HG02840 (cell line): Measurements from ENCODE around the gene PCDH12.

Experiments used
- ATAC-seq: cut with Tn5 transposase; IDR thresholded peaks from one replicate; pipeline ENCODE4 v1.9.1; 2021; ENCODE audit warnings: mild to moderate bottlenecking, moderate library complexity, moderate number of reproducible peaks; ENCODE audit not compliant: unreplicated experiment, low FRiP score

Gene PCDH12

GRCh38 chr5:141941307-141941706 lies 16.7 kb downstream of the PCDH12 start:
- ATAC-seq: no peak

GRCh38 chr5:141940695-141941271 lies 17.2 kb downstream of the PCDH12 start:
- ATAC-seq: no peak

GRCh38 chr5:141935538-141935937 lies 22.5 kb downstream of the PCDH12 start:
- ATAC-seq: no peak

- no peak for ATAC-seq
Observed at GRCh38 chr5:141934099-141934844, 23.7 kb downstream of the PCDH12 start.

GRCh38 chr5:141933151-141933550 lies 24.9 kb downstream of the PCDH12 start:
- no peak for ATAC-seq

GRCh38 chr5:141931694-141932093 lies 26.3 kb downstream of the PCDH12 start:
- no peak for ATAC-seq

GRCh38 chr5:141929398-141930058 lies 28.5 kb downstream of the PCDH12 start:
- no peak for ATAC-seq

- no peak for ATAC-seq
Observed at GRCh38 chr5:141928051-141928450, 30.0 kb downstream of the PCDH12 start.

- no peak for ATAC-seq
Observed at GRCh38 chr5:141926434-141926833, 31.6 kb downstream of the PCDH12 start.

GRCh38 chr5:141923448-141924313 lies 34.3 kb downstream of the PCDH12 start, which contains the start of gene DELE1:
Gene DELE1, plus strand, starts transcription at chr5:141923871. Its CDS starts 71 bp downstream, at chr5:141923942.
- ATAC-seq: peak; percentile 98

GRCh38 chr5:141922827-141923447 lies 35.1 kb downstream of the PCDH12 start:
- ATAC-seq: peak; percentile 2

- no peak for ATAC-seq
Observed at GRCh38 chr5:141920771-141921170, 37.2 kb downstream of the PCDH12 start.

GRCh38 chr5:141919218-141920119 lies 38.5 kb downstream of the PCDH12 start:
- ATAC-seq: no peak

GRCh38 chr5:141917760-141918159 lies 40.2 kb downstream of the PCDH12 start:
- no peak for ATAC-seq

GRCh38 chr5:141916522-141916921 lies 41.5 kb downstream of the PCDH12 start:
- ATAC-seq: no peak

GRCh38 chr5:141915881-141916336 lies 42.1 kb downstream of the PCDH12 start:
- ATAC-seq: no peak

GRCh38 chr5:141914797-141915196 lies 43.2 kb downstream of the PCDH12 start:
- ATAC-seq: no peak

- ATAC-seq: no peak
Observed at GRCh38 chr5:141914199-141914743, 43.7 kb downstream of the PCDH12 start.
